ENCODE data around the gene CHMP6. TPM values are rescaled to one million over a fixed set of nuclear protein-coding genes. Genes with fewer than 3 reads are reported as not detected.

The CHMP6 gene
- polyA plus RNA-seq, 1 donor from 2014 or later: 35.1 TPM

- Histone ChIP-seq H2AFZ (ENCODE audit: low read depth, low read length) (no peak overlapping the region), H3K27ac (ENCODE audit: low read length) (no peak overlapping the region), H3K36me3 (ENCODE audit: insufficient read depth, low read length) (no peaks in the 10 kb centered on the region), H3F3A (ENCODE audit: insufficient read depth, low read length, poor library complexity, severe bottlenecking) (no peaks in the 10 kb centered on the region), H3K9me3 (ENCODE audit: low read length) (no peaks in the 10 kb centered on the region), H3K9me2 (ENCODE audit: insufficient read depth, low read length) (no peaks in the 10 kb centered on the region), H3K4me2 (ENCODE audit: low read length) (peak overlapping the region; percentile 64), H3K4me3 (ENCODE audit: low read length) (peak overlapping the region; percentile 82), H3K27me3 (ENCODE audit: insufficient read depth, low read depth, low read length) (no peaks in the 10 kb centered on the region), H3K9ac (ENCODE audit: low read length) (peak overlapping the region; percentile 73), H4K20me1 (ENCODE audit: insufficient read depth) (no peaks in the 10 kb centered on the region), H3K79me2 (replicated peaks; ENCODE audit: insufficient read depth, low read length) (no peaks in the 10 kb centered on the region)
- TF ChIP-seq POLR2AphosphoS5 (IDR thresholded peaks at IDR 0.05) (no peak), SMC3 (conservative IDR thresholded peaks at IDR 0.05; ENCODE audit: poor library complexity) (no peak), MXI1 (conservative IDR thresholded peaks at IDR 0.05; ENCODE audit: poor library complexity, severe bottlenecking) (peak; percentile 24), REST (IDR thresholded peaks at IDR 0.05; ENCODE audit: borderline replicate concordance) (no peak)
Measured at GRCh38 chr17:80992077-80992947, 671 bp downstream of the CHMP6 start.

- H2AFZ ChIP-seq (ENCODE audit: low read depth, low read length): no peak overlapping the region
- no peak overlapping the region for H3K27ac ChIP-seq (ENCODE audit: low read length)
- peak overlapping the region; percentile 73 for H3K9ac ChIP-seq (ENCODE audit: low read length)
- no peaks in the 10 kb centered on the region for H3K79me2 ChIP-seq (replicated peaks; ENCODE audit: insufficient read depth, low read length)
- no peaks in the 10 kb centered on the region for H4K20me1 ChIP-seq (ENCODE audit: insufficient read depth)
- peak overlapping the region; percentile 82 for H3K4me3 ChIP-seq (ENCODE audit: low read length)
- no peaks in the 10 kb centered on the region for H3K27me3 ChIP-seq (ENCODE audit: insufficient read depth, low read depth, low read length)
- H3K9me3 ChIP-seq (ENCODE audit: low read length): no peaks in the 10 kb centered on the region
- peak overlapping the region; percentile 64 for H3K4me2 ChIP-seq (ENCODE audit: low read length)
- H3K9me2 ChIP-seq (ENCODE audit: insufficient read depth, low read length): no peaks in the 10 kb centered on the region
- no peaks in the 10 kb centered on the region for H3K36me3 ChIP-seq (ENCODE audit: insufficient read depth, low read length)
- no peaks in the 10 kb centered on the region for H3F3A ChIP-seq (ENCODE audit: insufficient read depth, low read length, poor library complexity, severe bottlenecking)
- TF ChIP-seq EZH2 (IDR thresholded peaks at IDR 0.05; ENCODE audit: borderline replicate concordance, insufficient read depth, low read length, poor library complexity, severe bottlenecking): no peak
- no peak for TF ChIP-seq SMC3 (conservative IDR thresholded peaks at IDR 0.05; ENCODE audit: poor library complexity)
- no peak for TF ChIP-seq EP300 (conservative IDR thresholded peaks at IDR 0.05; ENCODE audit: poor library complexity, severe bottlenecking)
- TF ChIP-seq POLR2AphosphoS5 (IDR thresholded peaks at IDR 0.05): no peak
- TF ChIP-seq RAD21 (conservative IDR thresholded peaks at IDR 0.05): no peak
- TF ChIP-seq TAF1 (IDR thresholded peaks at IDR 0.05; ENCODE audit: low read depth): no peak
- TF ChIP-seq CTCF (IDR thresholded peaks at IDR 0.05; ENCODE audit: poor library complexity, severe bottlenecking): no peak
- no peak for TF ChIP-seq MXI1 (conservative IDR thresholded peaks at IDR 0.05; ENCODE audit: poor library complexity, severe bottlenecking)
- no peak for TF ChIP-seq REST (IDR thresholded peaks at IDR 0.05; ENCODE audit: borderline replicate concordance)
Measured at GRCh38 chr17:80992948-80993624, 1.4 kb downstream of the CHMP6 start.

Measured in neural cell (in vitro differentiated cells).